Spleen (tissue), 11 donors: ENCODE results near the gene ZNF605. TPM values are rescaled to one million over a fixed set of nuclear protein-coding genes. Genes with fewer than 3 reads are reported as not detected.

ENCODE experiments used
- DNase-seq: peaks from one replicate; pipeline ENCODE4 v3.0.0-alpha.2; 2020
- H3K27ac ChIP-seq, 8 donors: fragments of 200-600 bp; sonication (generic) in 7 of 8; 1 replicate in 4 of 8; 2 replicates in 4 of 8; pipeline versions ENCODE4 v1.5.0 to v1.8.0; 2016 to 2021; ENCODE audit warnings: inconsistent platforms in 4 of 8, mild to moderate bottlenecking in 4 of 8, moderate library complexity in 1 of 8
- H3K27me3 ChIP-seq, 7 donors: fragments of 200-600 bp; sonication (generic) in 6 of 7; replicated peaks in 1 of 7; 1 replicate in 4 of 7; 2 replicates in 3 of 7; pipeline versions ENCODE4 v1.5.0 to v1.8.0; 2016 to 2021; ENCODE audit warnings: inconsistent platforms in 3 of 7, mild to moderate bottlenecking in 1 of 7
- H3K36me3 ChIP-seq, 6 donors: fragments of 200-600 bp; sonication (generic) in 5 of 6; 1 replicate in 4 of 6; 2 replicates in 2 of 6; pipeline versions ENCODE4 v1.5.0 to v1.8.0; 2016 to 2021; ENCODE audit warnings: inconsistent platforms in 2 of 6
- H3K4me1 ChIP-seq, 6 donors: fragments of 200-600 bp; sonication (generic) in 5 of 6; 1 replicate in 3 of 6; 2 replicates in 3 of 6; pipeline versions ENCODE4 v1.5.0 to v1.8.0; 2016 to 2021; ENCODE audit warnings: inconsistent platforms in 3 of 6
- H3K4me3 ChIP-seq, 8 donors: fragments of 200-600 bp; sonication (generic) in 7 of 8; 1 replicate in 4 of 8; 2 replicates in 4 of 8; pipeline versions ENCODE4 v1.5.0 to v1.8.0; 2016 to 2021; ENCODE audit warnings: inconsistent platforms in 4 of 8, mild to moderate bottlenecking in 4 of 8, moderate library complexity in 2 of 8
- H3K9me3 ChIP-seq, 8 donors: fragments of 200-600 bp; sonication (generic) in 7 of 8; 1 replicate in 4 of 8; 2 replicates in 4 of 8; pipeline versions ENCODE4 v1.5.0 to v1.8.0; 2016 to 2021; ENCODE audit warnings: inconsistent platforms in 4 of 8
- POLR2A ChIP-seq, 3 donors: fragments of 450-650 bp; IDR thresholded peaks; one replicate each; pipeline ENCODE4 v1.5.1; 2017; ENCODE audit warnings: antibody characterized with exemption in 3 of 3, mild to moderate bottlenecking in 1 of 3
- POLR2AphosphoS5 ChIP-seq, 3 donors: sonication (generic); formaldehyde crosslinking; IDR thresholded peaks; one replicate each; pipeline ENCODE4 v1.5.1; 2017; ENCODE audit warnings: antibody characterized with exemption in 3 of 3
- WGBS, 5 donors: extraction: QIAGEN DNeasy Blood & Tissue Kit in 3 of 5; methylation state at CpG; one replicate each; pipeline versions ENCODE4 v1.1.5 to v1.1.7; 2013 to 2018; 5-methylcytosine and 5-hydroxymethylcytosine counted together
- intact Hi-C: fragments of 100-400 bp; cut with DNase I; formaldehyde crosslinking; loops from one replicate; pipeline ENCODE4 v1.15.0; 2023; ENCODE audit warnings: low total_unique reads
- polyA plus RNA-seq, 3 donors: library from polyadenylated mRNA; stranded (reverse); fragments of 200-250 nt; gene quantifications; one replicate each; pipeline ENCODE4 v1.2.1, GENCODE V29; 2013
- total RNA-seq, 7 donors: library from RNA; depleted of rRNA in 3 of 7; stranded (reverse); fragments of >200 nt in 3 of 7; fragmentation: NEBNext Ultra II Directional in 4 of 7; extraction: Animal tissue kit (Norgen Biotek cat#: 25700) in 4 of 7; gene quantifications; one replicate each; pipeline versions ENCODE4 v1.1.0 to v1.2.1, GENCODE V29; 2016 to 2021
- TF ChIP-seq, protein P1 (sequence below), 11 experiments: fragments of 200-600 bp in 7 of 11; fragments of 450-650 bp in 4 of 11; sonication (generic) in 4 of 11; IDR thresholded peaks in 8 of 11; conservative IDR thresholded peaks in 3 of 11; 1 replicate in 7 of 11; 2 replicates in 4 of 11; pipeline versions ENCODE4 v1.4.0 to v1.8.0; 2016 to 2021; ENCODE audit warnings: antibody characterized with exemption in 11 of 11, inconsistent platforms in 4 of 11, mild to moderate bottlenecking in 1 of 11
- donor health status: healthy with polysubstance abuse.
- donor health status: DM: no; HTN: no; CAD: no; lungs with moderate emphysema.
- donor health status: DM: no; HTN: no; CAD: no.
- donor health status: Bipolar disorder and iron deficiency.
- donor health status: healthy.
- donor health status: DM: no; HTN: no; CAD: no.
- donor health status: DM: yes; HTN: yes; CAD: no.

ZNF605 gene
- total and polyA plus RNA-seq, 10 donors: 1.6 to 18.9 (median 12.2) TPM

DNA sequence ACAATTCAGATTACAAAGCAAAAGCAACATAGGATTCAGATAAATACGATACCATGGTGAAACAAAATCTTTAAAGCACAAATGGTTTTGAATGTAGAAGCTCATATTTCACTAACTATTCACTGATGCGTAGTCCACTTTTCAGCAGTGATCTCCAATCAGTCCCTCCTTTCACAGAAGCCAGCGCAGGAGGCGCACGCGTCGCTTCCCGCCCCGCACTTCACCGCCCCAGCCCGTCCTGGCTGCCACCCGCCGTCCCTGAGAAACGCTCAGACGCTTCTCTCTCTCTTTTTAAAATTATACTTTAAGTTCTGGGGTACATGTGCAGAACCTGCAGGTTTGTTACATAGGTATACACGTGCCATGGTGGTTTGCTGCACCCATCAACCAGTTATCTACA lies 48.9 kb downstream of the ZNF605 start:
- no peak for DNase-seq
- H3K9me3 ChIP-seq: peaks cover 0 to 90% (median 25%) of the 10 kb centered on the region in 8 donors

DNA sequence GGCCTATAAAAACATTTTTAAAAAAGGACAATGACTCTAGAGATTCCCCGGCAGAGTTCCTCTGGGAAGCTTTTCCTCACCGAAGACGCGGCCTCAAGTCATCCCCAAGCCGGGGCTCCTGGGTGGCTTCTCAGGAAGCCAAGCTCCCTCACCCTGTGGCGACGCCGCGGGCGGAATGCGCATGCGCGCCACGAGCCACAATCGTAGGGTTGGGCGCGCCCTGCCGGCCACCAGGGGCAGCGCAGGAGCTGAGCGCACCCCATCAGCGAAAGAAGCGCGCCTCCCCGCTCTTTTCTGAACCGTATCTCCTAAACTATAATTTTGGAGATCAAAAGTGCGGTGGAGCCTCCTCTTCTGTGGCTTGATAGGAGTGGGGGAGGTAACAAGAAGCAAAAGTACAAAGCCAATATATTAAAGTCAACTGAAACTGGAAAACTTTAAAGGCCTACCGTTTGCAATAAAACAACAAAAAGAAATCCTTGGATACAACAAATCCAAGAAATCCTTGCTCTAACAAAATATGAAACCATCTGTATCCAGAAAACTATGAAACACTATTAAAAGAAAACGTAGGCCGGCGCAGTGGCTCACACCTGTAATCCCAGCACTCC lies 51.3 kb downstream of the ZNF605 start:
- TF ChIP-seq, protein P1, sequence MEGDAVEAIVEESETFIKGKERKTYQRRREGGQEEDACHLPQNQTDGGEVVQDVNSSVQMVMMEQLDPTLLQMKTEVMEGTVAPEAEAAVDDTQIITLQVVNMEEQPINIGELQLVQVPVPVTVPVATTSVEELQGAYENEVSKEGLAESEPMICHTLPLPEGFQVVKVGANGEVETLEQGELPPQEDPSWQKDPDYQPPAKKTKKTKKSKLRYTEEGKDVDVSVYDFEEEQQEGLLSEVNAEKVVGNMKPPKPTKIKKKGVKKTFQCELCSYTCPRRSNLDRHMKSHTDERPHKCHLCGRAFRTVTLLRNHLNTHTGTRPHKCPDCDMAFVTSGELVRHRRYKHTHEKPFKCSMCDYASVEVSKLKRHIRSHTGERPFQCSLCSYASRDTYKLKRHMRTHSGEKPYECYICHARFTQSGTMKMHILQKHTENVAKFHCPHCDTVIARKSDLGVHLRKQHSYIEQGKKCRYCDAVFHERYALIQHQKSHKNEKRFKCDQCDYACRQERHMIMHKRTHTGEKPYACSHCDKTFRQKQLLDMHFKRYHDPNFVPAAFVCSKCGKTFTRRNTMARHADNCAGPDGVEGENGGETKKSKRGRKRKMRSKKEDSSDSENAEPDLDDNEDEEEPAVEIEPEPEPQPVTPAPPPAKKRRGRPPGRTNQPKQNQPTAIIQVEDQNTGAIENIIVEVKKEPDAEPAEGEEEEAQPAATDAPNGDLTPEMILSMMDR (IDR thresholded peaks at IDR 0.05 in 8 of 11, conservative IDR thresholded peaks at IDR 0.05 in 3 of 11): peak; percentile 79 to 97 (median 95)
- TF ChIP-seq POLR2AphosphoS5 (IDR thresholded peaks at IDR 0.05) (peak; percentile 66 to 82 (median 75)), POLR2A (IDR thresholded peaks at IDR 0.05) (no peak)
- intact Hi-C loops: no loop called here
- DNase-seq: peak; percentile 96
- H3K4me1 ChIP-seq: peaks cover 3 to 42% (median 17%) of the 10 kb centered on the region in 6 donors
- H3K9me3 ChIP-seq: peaks cover 0 to 71% (median 2%) of the 10 kb centered on the region in 8 donors
- peaks cover 0 to 36% (median 10%) of the 10 kb centered on the region in 7 donors for H3K27me3 ChIP-seq
- 6 to 12% (median 8%) methylated on average over 29 to 30 of the region's 30 CpGs for WGBS, 5 donors
- no peaks in the 10 kb centered on the region for H3K36me3 ChIP-seq
- H3K27ac ChIP-seq: peak overlapping the region in 2 of 8 donors; percentile 33 to 40
- peak overlapping the region in 2 of 8 donors; percentile 15 to 52 for H3K4me3 ChIP-seq

More for the DNA sequence above, 48.9 kb downstream of the ZNF605 start:
- TF ChIP-seq POLR2AphosphoS5 (IDR thresholded peaks at IDR 0.05) (no peak), POLR2A (IDR thresholded peaks at IDR 0.05) (no peak)
- TF ChIP-seq, protein P1 (IDR thresholded peaks at IDR 0.05 in 8 of 11, conservative IDR thresholded peaks at IDR 0.05 in 3 of 11): no peak
- Histone ChIP-seq H3K36me3 (peaks cover 0 to 8% (median 0%) of the 10 kb centered on the region in 6 donors), H3K27ac (no peak overlapping the region), H3K4me1 (peaks cover 3 to 42% (median 17%) of the 10 kb centered on the region in 6 donors), H3K27me3 (peaks cover 0 to 36% (median 10%) of the 10 kb centered on the region in 7 donors), H3K4me3 (peak overlapping the region in 1 of 8 donors; percentile 78)
- 25 to 42% (median 32%) methylated on average over 16 of the region's 16 CpGs for WGBS, 5 donors
- intact Hi-C loops: no loop called here

DNA sequence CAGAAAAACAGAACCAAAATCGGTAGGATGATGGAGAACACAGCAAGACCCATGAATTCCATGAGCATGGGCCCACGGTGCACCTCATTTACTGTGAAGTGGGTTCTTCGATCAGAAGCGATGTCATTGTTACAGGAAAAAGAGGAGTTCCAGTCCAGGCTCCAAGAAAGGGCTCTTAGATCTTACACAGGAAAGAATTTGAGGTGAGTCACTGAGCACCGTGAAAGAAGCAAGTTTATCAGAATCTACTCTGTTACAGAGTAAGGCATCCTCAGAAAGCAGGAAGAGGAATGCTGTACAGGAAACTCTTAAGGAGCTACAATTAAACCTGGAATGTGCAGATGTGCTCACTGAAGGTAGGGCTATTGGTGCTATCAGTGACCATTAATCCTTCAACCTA lies 57.1 kb downstream of the ZNF605 start:
- Histone ChIP-seq H3K27ac (no peak overlapping the region), H3K4me1 (no peaks in the 10 kb centered on the region), H3K9me3 (peaks cover 0 to 27% (median 0%) of the 10 kb centered on the region in 8 donors), H3K36me3 (no peaks in the 10 kb centered on the region), H3K27me3 (no peaks in the 10 kb centered on the region), H3K4me3 (no peak overlapping the region)
- WGBS, 5 donors: 78 to 86% (median 82%) methylated on average over 5 of the region's 5 CpGs
- TF ChIP-seq, protein P1 (IDR thresholded peaks at IDR 0.05 in 8 of 11, conservative IDR thresholded peaks at IDR 0.05 in 3 of 11): no peak
- TF ChIP-seq POLR2A (IDR thresholded peaks at IDR 0.05) (no peak), POLR2AphosphoS5 (IDR thresholded peaks at IDR 0.05) (no peak)
- intact Hi-C loops: no loop called here
- DNase-seq: no peak

DNA sequence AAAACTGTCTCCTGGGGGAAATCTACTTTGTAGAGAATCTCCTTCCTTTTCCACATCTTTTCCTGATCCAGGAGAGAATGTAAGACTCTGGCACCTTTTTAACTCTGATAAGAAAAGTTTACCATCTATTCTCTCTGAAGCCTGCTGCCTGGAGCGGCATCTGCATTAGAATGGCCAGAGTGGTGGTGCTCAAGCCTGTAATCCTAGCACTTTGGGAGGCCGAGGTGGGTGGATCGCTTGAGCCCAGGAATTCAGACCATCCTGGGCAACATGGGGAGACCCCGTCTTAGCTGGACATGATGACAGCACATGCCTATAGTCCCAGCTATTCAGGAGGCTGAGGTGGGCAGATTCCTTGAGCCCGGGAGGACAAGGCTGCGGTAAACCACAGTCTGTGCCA lies 67.3 kb downstream of the ZNF605 start:
- TF ChIP-seq POLR2AphosphoS5 (IDR thresholded peaks at IDR 0.05) (no peak), POLR2A (IDR thresholded peaks at IDR 0.05) (no peak)
- TF ChIP-seq, protein P1 (IDR thresholded peaks at IDR 0.05 in 8 of 11, conservative IDR thresholded peaks at IDR 0.05 in 3 of 11): no peak
- WGBS, 5 donors: 84 to 91% (median 88%) methylated on average over 6 of the region's 6 CpGs
- peaks cover 0 to 18% (median 5%) of the 10 kb centered on the region in 6 donors for H3K36me3 ChIP-seq
- H3K27ac ChIP-seq: peak overlapping the region in 3 of 8 donors; percentile 97 to 98 (median 97)
- H3K27me3 ChIP-seq: no peaks in the 10 kb centered on the region
- peak overlapping the region in 2 of 8 donors; percentile 88 to 95 for H3K4me3 ChIP-seq
- intact Hi-C loops: loop anchor here (10.0 kb wide), 1 partner anchor 64 kb away; the partner anchor contains the start of gene GOLGA3
- no peak for DNase-seq
- H3K4me1 ChIP-seq: peaks cover 10 to 36% (median 23%) of the 10 kb centered on the region in 6 donors
- H3K9me3 ChIP-seq: peaks cover 0 to 7% (median 0%) of the 10 kb centered on the region in 8 donors
